Endothelial cell (in vitro differentiated cells): ENCODE data around the gene TDRD7. TPM values are rescaled to one million over a fixed set of nuclear protein-coding genes. Genes with fewer than 3 reads are reported as not detected.

ENCODE experiments used
- DNase-seq: peaks from one replicate; pipeline ENCODE4 v3.0.0; 2021; ENCODE audit warnings: low spot score
- H3K27ac Mint-ChIP-seq: one replicate; pipeline ENCODE4 v1.8.0; 2021; ENCODE audit warnings: mixed read lengths, inconsistent platforms; ENCODE audit not compliant: unreplicated experiment
- H3K27me3 Mint-ChIP-seq: one replicate; pipeline ENCODE4 v1.8.0; 2021; ENCODE audit warnings: mild to moderate bottlenecking, moderate library complexity, mixed read lengths, inconsistent platforms; ENCODE audit not compliant: unreplicated experiment
- H3K36me3 Mint-ChIP-seq: one replicate; pipeline ENCODE4 v1.8.0; 2021; ENCODE audit warnings: mild to moderate bottlenecking, low read depth, mixed read lengths, inconsistent platforms; ENCODE audit not compliant: unreplicated experiment
- H3K4me1 Mint-ChIP-seq: one replicate; pipeline ENCODE4 v1.8.0; 2021; ENCODE audit warnings: mild to moderate bottlenecking, mixed read lengths, inconsistent platforms; ENCODE audit not compliant: unreplicated experiment
- H3K4me3 Mint-ChIP-seq: one replicate; pipeline ENCODE4 v1.8.0; 2021; ENCODE audit warnings: mild to moderate bottlenecking, mixed read lengths, inconsistent platforms; ENCODE audit not compliant: unreplicated experiment
- H3K9me3 Mint-ChIP-seq: one replicate; pipeline ENCODE4 v1.8.0; 2021; ENCODE audit warnings: mixed read lengths, inconsistent platforms; ENCODE audit not compliant: unreplicated experiment
- CTCF ChIP-seq: fragments of 200-600 bp; sonication (generic); IDR thresholded peaks from one replicate; pipeline ENCODE4 v1.5.0; 2021; ENCODE audit warnings: antibody characterized with exemption; ENCODE audit not compliant: unreplicated experiment
- total RNA-seq: library from RNA; stranded (reverse); fragmentation: NEBNext Ultra II Directional; extraction: Animal tissue kit (Norgen Biotek cat#: 25700); gene quantifications from one replicate; pipeline ENCODE4 v1.2.1, GENCODE V29; 2021; ENCODE audit not compliant: unreplicated experiment

Gene TDRD7
- total RNA-seq, 1 donor from 2014 or later: 17.5 TPM

- no peak overlapping the region for H3K27ac Mint-ChIP-seq
Measured at GRCh38 chr9:97364769-97365490, 47.0 kb upstream of the TDRD7 start.

GRCh38 chr9:97365634-97366033 is 46.3 kb upstream of the TDRD7 start:
- H3K27me3 Mint-ChIP-seq: peaks cover 3% of the 10 kb centered on the region
- H3K9me3 Mint-ChIP-seq: peaks cover 4% of the 10 kb centered on the region
- peaks cover 2% of the 10 kb centered on the region for H3K4me1 Mint-ChIP-seq
- no peak for TF ChIP-seq CTCF
- no peak overlapping the region for H3K4me3 Mint-ChIP-seq
- peaks cover 32% of the 10 kb centered on the region for H3K36me3 Mint-ChIP-seq
- H3K27ac Mint-ChIP-seq: no peak overlapping the region
- DNase-seq: no peak

More at GRCh38 chr9:97364769-97365490, 47.0 kb upstream of the TDRD7 start:
- H3K4me1 Mint-ChIP-seq: peaks cover 2% of the 10 kb centered on the region
- TF ChIP-seq CTCF: no peak
- H3K27me3 Mint-ChIP-seq: peaks cover 2% of the 10 kb centered on the region
- no peak for DNase-seq
- H3K9me3 Mint-ChIP-seq: no peaks in the 10 kb centered on the region
- peaks cover 30% of the 10 kb centered on the region for H3K36me3 Mint-ChIP-seq
- no peak overlapping the region for H3K4me3 Mint-ChIP-seq

GRCh38 chr9:97366476-97366875 is 45.4 kb upstream of the TDRD7 start:
- H3K4me1 Mint-ChIP-seq: peaks cover 2% of the 10 kb centered on the region
- H3K9me3 Mint-ChIP-seq: peaks cover 4% of the 10 kb centered on the region
- H3K36me3 Mint-ChIP-seq: peaks cover 29% of the 10 kb centered on the region
- TF ChIP-seq CTCF: no peak
- H3K4me3 Mint-ChIP-seq: no peak overlapping the region
- H3K27ac Mint-ChIP-seq: no peak overlapping the region
- H3K27me3 Mint-ChIP-seq: peaks cover 3% of the 10 kb centered on the region
- DNase-seq: no peak

GRCh38 chr9:97366889-97367288 is 45.0 kb upstream of the TDRD7 start:
- Mint-ChIP-seq H3K27ac (no peak overlapping the region), H3K36me3 (peaks cover 30% of the 10 kb centered on the region), H3K27me3 (peaks cover 3% of the 10 kb centered on the region)

More at GRCh38 chr9:97366889-97367288, 45.0 kb upstream of the TDRD7 start:
- no peak for DNase-seq
- peaks cover 2% of the 10 kb centered on the region for H3K4me1 Mint-ChIP-seq
- H3K9me3 Mint-ChIP-seq: peaks cover 4% of the 10 kb centered on the region
- no peak for TF ChIP-seq CTCF
- H3K4me3 Mint-ChIP-seq: no peak overlapping the region
